GM12878 (cell line): ENCODE data around the gene IQCK. TPM values are rescaled to one million over a fixed set of nuclear protein-coding genes. Genes with fewer than 3 reads are reported as not detected.

Source experiments
- ATAC-seq: fragments of 200-7000 bp; cut with Tn5 transposase; 3 replicates; pipeline ENCODE4 v1.9.1; 2020; ENCODE audit warnings: mild to moderate bottlenecking, moderate library complexity
- BruUV-seq: library from RNA; stranded (reverse); fragments of 400-500 nt; replicated peaks from 2 replicates; lab custom pipeline; 2021; lab: Mats Ljungman, UMichigan
- CTCF ChIA-PET: fragments of 300-600 bp; sonication (Branson Sonifier 250); formaldehyde crosslinking; extraction: SDS; loops from one replicate; lab custom pipeline; 2021; ENCODE audit warnings: inconsistent platforms; lab: Yijun Ruan, JAX
- POLR2A ChIA-PET: fragments of 350-600 bp; formaldehyde crosslinking; extraction: SDS; loops from one replicate; lab custom pipeline; 2021; ENCODE audit warnings: inconsistent platforms; lab: Charles Lee
- RAD21 ChIA-PET: fragments of 300-600 bp; sonication (Branson Sonifier 250); formaldehyde crosslinking; loops from one replicate; lab custom pipeline; 2023; ENCODE audit warnings: antibody characterized with exemption; ENCODE audit not compliant: unreplicated experiment; lab: Charles Lee
- SMC1A ChIA-PET: fragments of 300-600 bp; sonication (Branson Sonifier 250); formaldehyde crosslinking; loops from one replicate; lab custom pipeline; 2023; ENCODE audit not compliant: unreplicated experiment, uncharacterized antibody; lab: Charles Lee
- DNase-seq: peaks from one replicate; pipeline ENCODE4 v3.0.0-alpha.2; 2011; ENCODE audit warnings: low read depth, low spot score
- FAIRE-seq: peaks from 3 replicates; lab custom pipeline; 2011; peaks lifted over from hg19 to GRCh38; lab: Jason Lieb, UNC
- H2AFZ ChIP-seq: 2 replicates; pipeline ENCODE4 v1.6.0; 2011; ENCODE audit warnings: low read depth, low read length, control low read depth; ENCODE audit not compliant: control insufficient read depth
- H3K27ac ChIP-seq: 2 replicates; pipeline ENCODE4 v1.5.1; 2011; ENCODE audit warnings: control low read depth; ENCODE audit not compliant: control insufficient read depth, insufficient read depth
- H3K27me3 ChIP-seq, 2 experiments: replicated peaks in 1 of 2; 2 replicates each; pipeline versions ENCODE4 v1.6.0 to v1.6.1; 2011; ENCODE audit warnings: low read length in 1 of 2; ENCODE audit not compliant: control insufficient read depth in 2 of 2, insufficient read depth in 2 of 2
- H3K36me3 ChIP-seq, 2 experiments: 2 replicates each; pipeline ENCODE4 v1.5.1; 2011; ENCODE audit warnings: low read length in 1 of 2; ENCODE audit not compliant: control insufficient read depth in 2 of 2, insufficient read depth in 2 of 2
- H3K4me1 ChIP-seq: 2 replicates; pipeline ENCODE4 v1.6.1; 2011; ENCODE audit warnings: mild to moderate bottlenecking, low read length, moderate library complexity, mixed read lengths; ENCODE audit not compliant: control insufficient read depth, insufficient read depth
- H3K4me2 ChIP-seq: 2 replicates; pipeline ENCODE4 v1.6.0; 2011; ENCODE audit warnings: control low read depth; ENCODE audit not compliant: control insufficient read depth, insufficient read depth
- H3K4me3 ChIP-seq: fragments of 200-600 bp; sonication (generic); 2 replicates; pipeline ENCODE4 v1.5.1; 2016
- H3K79me2 ChIP-seq: 2 replicates; pipeline ENCODE4 v1.6.0; 2011; ENCODE audit warnings: low read length; ENCODE audit not compliant: control insufficient read depth, insufficient read depth
- H3K9ac ChIP-seq: 2 replicates; pipeline ENCODE4 v1.8.0; 2011; ENCODE audit warnings: low read length, control low read depth, mixed read lengths; ENCODE audit not compliant: control insufficient read depth, insufficient read depth
- H3K9me3 ChIP-seq: replicated peaks from 3 replicates; pipeline ENCODE4 v1.5.1; 2011; ENCODE audit warnings: mild to moderate bottlenecking, low read length; ENCODE audit not compliant: control insufficient read depth, insufficient read depth
- H4K20me1 ChIP-seq: 2 replicates; pipeline ENCODE4 v1.6.0; 2011; ENCODE audit not compliant: control insufficient read depth, insufficient read depth
- BCL3 ChIP-seq: IDR thresholded peaks from 2 replicates; pipeline ENCODE4 v1.6.1; 2011; ENCODE audit warnings: borderline replicate concordance, low read depth, mild to moderate bottlenecking, moderate library complexity, low read length; ENCODE audit not compliant: insufficient read depth, poor library complexity, severe bottlenecking
- CBX5 ChIP-seq: sonication (generic); IDR thresholded peaks from 2 replicates; pipeline ENCODE4 v1.6.1; 2016; ENCODE audit warnings: low read depth, moderate library complexity, mild to moderate bottlenecking, inconsistent platforms
- DPF2 ChIP-seq: fragments of 450-650 bp; IDR thresholded peaks from 2 replicates; pipeline ENCODE4 v1.6.1; 2017; ENCODE audit warnings: mild to moderate bottlenecking
- EGR1 ChIP-seq, 2 experiments: IDR thresholded peaks; 1 replicate in 1 of 2; 2 replicates in 1 of 2; pipeline ENCODE4 v1.6.1; 2011 to 2012; ENCODE audit warnings: low read depth in 2 of 2, low read length in 2 of 2, borderline replicate concordance in 1 of 2, mild to moderate bottlenecking in 1 of 2, moderate library complexity in 1 of 2
- ESRRA ChIP-seq: IDR thresholded peaks from 2 replicates; pipeline ENCODE4 v1.6.1; 2012; ENCODE audit warnings: mild to moderate bottlenecking, low read length, improper control_type of control experiment
- GABPA ChIP-seq: IDR thresholded peaks from 2 replicates; pipeline ENCODE4 v1.6.1; 2014; ENCODE audit warnings: antibody characterized with exemption, low read depth, mild to moderate bottlenecking, inconsistent platforms
- NFIC ChIP-seq: IDR thresholded peaks from 2 replicates; pipeline ENCODE4 v1.6.1; 2012; ENCODE audit warnings: low read depth, mild to moderate bottlenecking, inconsistent platforms, low read length, moderate library complexity
- NR2F1 ChIP-seq: fragments of 450-650 bp; conservative IDR thresholded peaks from 2 replicates; pipeline ENCODE4 v1.6.1; 2017; ENCODE audit warnings: mild to moderate bottlenecking
- PBX3 ChIP-seq: IDR thresholded peaks from 2 replicates; pipeline ENCODE4 v1.6.1; 2011; ENCODE audit warnings: mild to moderate bottlenecking, low read depth, low read length, moderate library complexity; ENCODE audit not compliant: insufficient replicate concordance
- PKNOX1 ChIP-seq: fragments of 450-650 bp; IDR thresholded peaks from 2 replicates; pipeline ENCODE4 v1.6.1; 2016; ENCODE audit warnings: mild to moderate bottlenecking
- RB1 ChIP-seq: fragments of 450-650 bp; formaldehyde crosslinking; IDR thresholded peaks from 2 replicates; pipeline ENCODE4 v1.6.1; 2017; ENCODE audit warnings: mild to moderate bottlenecking, borderline replicate concordance
- RBBP5 ChIP-seq: fragments of 200-600 bp; sonication (generic); conservative IDR thresholded peaks from 2 replicates; pipeline ENCODE4 v1.6.1; 2016
- SIX5 ChIP-seq: IDR thresholded peaks from 2 replicates; pipeline ENCODE4 v1.6.1; 2011; ENCODE audit warnings: mild to moderate bottlenecking, low read depth, low read length, moderate library complexity; ENCODE audit not compliant: severe bottlenecking
- SMAD5 ChIP-seq: IDR thresholded peaks from 2 replicates; pipeline ENCODE4 v1.6.1; 2016; ENCODE audit warnings: antibody characterized with exemption, low read depth
- STAT3 ChIP-seq: IDR thresholded peaks from 2 replicates; pipeline ENCODE4 v1.6.1; 2011; ENCODE audit warnings: low read depth, low read length, improper control_type of control experiment
- TBL1XR1 ChIP-seq: IDR thresholded peaks from 2 replicates; pipeline ENCODE4 v1.6.1; 2012; ENCODE audit warnings: low read depth, low read length, improper control_type of control experiment
- YBX1 ChIP-seq: fragments of 450-650 bp; IDR thresholded peaks from 2 replicates; pipeline ENCODE4 v1.6.1; 2016; ENCODE audit warnings: antibody characterized with exemption
- ZNF687 ChIP-seq: fragments of 450-650 bp; IDR thresholded peaks from 2 replicates; pipeline ENCODE4 v1.6.1; 2017; ENCODE audit warnings: mild to moderate bottlenecking, moderate library complexity
- WGBS: methylation state at CpG from one replicate; pipeline ENCODE4 v1.1.6; 2016; ENCODE audit warnings: low lambda C conversion rate; ENCODE audit not compliant: insufficient replicate concordance, insufficient coverage; ENCODE audit errors: missing lambda C conversion rate; 5-methylcytosine and 5-hydroxymethylcytosine counted together
- in situ Hi-C: fragments of 300-500 bp; cut with MboI; formaldehyde crosslinking; loops from 9 replicates; pipeline ENCODE4 v1.14.3; 2018; ENCODE audit warnings: mixed read lengths
- intact Hi-C: fragments of 100-400 bp; cut with micrococcal nuclease; formaldehyde crosslinking; loops from one replicate; pipeline ENCODE4 v1.14.2; 2022; ENCODE audit not compliant: unreplicated experiment
- polyA plus RNA-seq, 11 experiments: library from polyadenylated mRNA; depleted of rRNA in 4 of 11; unstranded in 6 of 11; stranded (reverse) in 5 of 11; fragments of >200 nt; fragmentation: Nextera tagmentation in 4 of 11; fragmentation: Illumina TruSeq in 1 of 11; extraction: Ambion mirVana in 4 of 11; extraction: Trizol in 1 of 11; gene quantifications; 1 replicate in 1 of 11; 2 replicates in 10 of 11; pipeline versions ENCODE4 v1.2.1 to v1.2.3, GENCODE V29; 2011 to 2016; ENCODE audit warnings: inconsistent platforms in 2 of 11, missing spikeins in 2 of 11, low read depth in 1 of 11
- total RNA-seq, 4 experiments: library from RNA; depleted of rRNA in 3 of 4; stranded (reverse); fragments of >200 nt in 3 of 4; fragmentation: Illumina TruSeq in 1 of 4; extraction: Trizol in 1 of 4; gene quantifications; 2 replicates each; pipeline versions ENCODE4 v1.2.1 to v1.2.3, GENCODE V29; 2013 to 2021

Gene IQCK
- total and polyA plus RNA-seq, 10 of the 15 experiments (the other 5 are each of a cell fraction or from before 2014, with no cell fraction given): 1.0 to 4.2 (median 2.4) TPM

GRCh38 chr16:19854543-19854876 lies 136.4 kb downstream of the IQCK start:
- POLR2A ChIA-PET: no interaction called here
- H3K27ac ChIP-seq: no peak overlapping the region
- no peak overlapping the region for H3K4me3 ChIP-seq
- 12% methylated on average over 6 of the region's 6 CpGs for WGBS
- no peak overlapping the region for H2AFZ ChIP-seq
- SMC1A ChIA-PET: no interaction called here
- CTCF ChIA-PET: interaction anchor here (2.1 kb wide), 1 partner anchor 53 kb away, joined by 5 read pairs; no protein-coding TSS in a partner anchor
- no peak overlapping the region for H3K9ac ChIP-seq
- H3K27me3 ChIP-seq: no peaks in the 10 kb centered on the region
- no peaks in the 10 kb centered on the region for H3K79me2 ChIP-seq
- intact Hi-C loops (loop anchor here (10.0 kb wide), 1 partner anchor 50 kb away; no protein-coding TSS in a partner anchor), in situ Hi-C loops (no loop called here)
- DNase-seq: no peak
- H4K20me1 ChIP-seq: no peaks in the 10 kb centered on the region
- no peak overlapping the region for H3K4me2 ChIP-seq
- no peaks in the 10 kb centered on the region for H3K9me3 ChIP-seq
- BruUV-seq: no TSS peak
- ATAC-seq: peak; percentile 57
- no peaks in the 10 kb centered on the region for H3K36me3 ChIP-seq
- RAD21 ChIA-PET: no interaction called here
- H3K4me1 ChIP-seq: no peaks in the 10 kb centered on the region
- no peak for FAIRE-seq
- TF ChIP-seq DPF2 (peak; percentile 25; the same call in 1 of the 2 replicates), GABPA (no peak), ZNF687 (no peak), RB1 (no peak), YBX1 (no peak), NR2F1 (peak; percentile 71), NFIC (no peak), SIX5 (no peak), RBBP5 (no peak), STAT3 (no peak), CBX5 (no peak), EGR1 (IDR thresholded peaks at IDR 0.05; ENCODE audit: borderline replicate concordance in 1 of 2, low read depth in 2 of 2, low read length in 2 of 2) (no peak), PKNOX1 (peak; percentile 62; the same call in 1 of the 2 replicates), BCL3 (no peak), SMAD5 (no peak), PBX3 (peak; percentile 51), ESRRA (no peak), TBL1XR1 (no peak)
